HG03558 (cell line): ENCODE measurements around the gene CACNA2D3.
"Not testable (repeated sequence)": the region's sequence is repeated elsewhere in the genome, so short reads cannot be mapped to it uniquely, and the experiment has no call there.

Source experiments
- ATAC-seq: cut with Tn5 transposase; IDR thresholded peaks from one replicate; pipeline ENCODE4 v1.9.1; 2021; ENCODE audit warnings: moderate number of reproducible peaks; ENCODE audit not compliant: unreplicated experiment; ENCODE audit errors: extremely low read depth

The CACNA2D3 gene

DNA sequence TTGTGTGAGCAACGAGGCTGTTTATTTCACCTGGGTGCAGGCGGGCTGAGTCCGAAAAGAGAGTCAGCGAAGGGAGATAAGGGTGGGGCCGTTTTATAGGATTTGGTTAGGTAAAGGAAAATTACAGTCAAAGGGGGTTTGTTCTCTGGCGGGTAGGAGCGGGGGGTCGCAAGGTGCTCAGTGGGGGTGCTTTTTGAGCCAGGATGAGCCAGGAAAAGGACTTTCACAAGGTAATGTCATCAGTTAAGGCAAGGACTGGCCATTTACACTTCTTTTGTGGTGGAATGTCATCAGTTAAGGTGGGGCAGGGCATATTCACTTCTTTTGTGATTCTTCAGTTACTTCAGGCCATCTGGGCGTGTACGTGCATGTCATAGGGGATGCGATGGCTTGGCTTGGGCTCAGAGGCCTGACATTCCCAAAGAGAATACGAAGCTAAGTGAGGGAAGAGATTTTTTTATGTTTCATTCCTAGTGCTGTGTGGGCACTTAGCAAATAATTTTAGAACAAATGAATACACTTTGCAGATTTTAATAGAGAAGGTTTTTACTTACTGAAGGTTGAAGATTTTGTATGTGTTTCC is 517.5 kb downstream of the CACNA2D3 start:
- not testable (repeated sequence) for ATAC-seq

DNA sequence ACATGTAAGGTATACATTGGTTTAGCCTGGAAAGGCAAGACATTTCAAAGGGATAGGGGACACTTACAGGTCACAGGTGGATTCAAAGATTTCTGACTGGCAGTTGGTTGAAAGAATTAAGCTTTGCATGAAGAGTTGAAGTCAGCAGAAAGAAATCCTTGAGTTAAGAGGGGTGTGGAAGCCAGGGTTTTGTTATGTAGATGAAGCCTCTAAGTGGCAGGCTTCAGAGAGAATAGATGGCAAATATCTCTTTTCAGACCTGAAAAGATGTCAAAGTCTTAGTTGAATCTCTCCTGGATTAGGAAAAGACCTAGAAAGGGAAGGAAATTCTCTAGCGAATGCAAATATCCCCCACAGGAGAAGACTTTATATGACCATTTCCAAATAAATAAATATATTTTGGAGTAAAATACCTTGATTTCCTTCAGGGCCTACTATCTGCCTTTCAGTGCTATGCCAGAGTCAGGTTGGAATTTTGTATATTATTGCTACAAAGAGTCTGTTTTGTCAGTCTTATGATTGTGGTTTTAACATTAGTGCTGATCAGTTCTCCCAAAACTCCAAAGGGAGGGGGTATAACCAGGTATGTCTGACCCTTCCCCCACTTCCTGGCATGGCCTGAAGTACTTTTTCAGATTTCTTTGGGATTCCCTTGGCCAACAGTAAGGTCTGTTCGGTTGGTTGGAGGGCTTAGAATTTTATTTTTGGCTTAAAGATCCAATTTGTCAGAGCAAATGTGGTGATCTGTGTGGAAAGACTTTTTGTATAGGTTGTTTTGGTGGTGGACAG is 519.1 kb downstream of the CACNA2D3 start:
- ATAC-seq: no peak

DNA sequence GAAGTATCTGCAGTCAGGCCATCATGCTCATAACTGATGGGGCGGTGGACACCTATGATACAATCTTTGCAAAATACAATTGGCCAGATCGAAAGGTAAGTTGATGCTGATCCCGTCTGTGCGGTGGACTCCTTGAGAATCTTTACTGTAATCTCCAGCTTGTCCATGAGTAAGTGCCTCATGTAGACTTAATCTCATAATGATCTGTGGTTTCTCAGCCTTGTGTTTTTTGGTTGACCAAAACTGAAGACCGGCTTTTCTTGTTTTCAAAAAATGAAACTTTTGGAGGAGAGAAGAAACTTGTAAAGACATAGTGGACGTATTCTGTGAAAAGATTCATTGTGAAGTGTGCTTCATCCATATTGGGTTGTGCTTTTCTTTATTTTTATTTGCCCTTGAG is 519.8 kb downstream of the CACNA2D3 start:
- no peak for ATAC-seq

DNA sequence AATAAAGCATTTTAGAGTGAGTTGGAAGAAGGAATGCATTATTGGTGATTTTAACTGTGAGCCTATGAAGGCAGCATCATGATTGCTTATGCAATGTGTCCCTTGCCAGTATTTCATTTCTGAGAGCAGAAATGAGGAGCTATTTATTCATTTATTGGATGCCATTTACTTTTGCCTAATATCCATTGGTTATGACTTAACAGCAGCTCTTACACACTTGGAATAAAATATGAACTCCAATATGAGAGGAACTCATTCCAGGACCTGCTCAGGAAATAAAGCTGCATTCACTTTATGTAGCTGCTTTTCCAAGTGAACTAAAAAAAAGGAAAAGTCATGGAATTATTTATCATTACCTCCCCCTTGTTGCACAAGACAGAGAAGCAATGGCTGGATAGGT is 525.4 kb downstream of the CACNA2D3 start:
- no peak for ATAC-seq

DNA sequence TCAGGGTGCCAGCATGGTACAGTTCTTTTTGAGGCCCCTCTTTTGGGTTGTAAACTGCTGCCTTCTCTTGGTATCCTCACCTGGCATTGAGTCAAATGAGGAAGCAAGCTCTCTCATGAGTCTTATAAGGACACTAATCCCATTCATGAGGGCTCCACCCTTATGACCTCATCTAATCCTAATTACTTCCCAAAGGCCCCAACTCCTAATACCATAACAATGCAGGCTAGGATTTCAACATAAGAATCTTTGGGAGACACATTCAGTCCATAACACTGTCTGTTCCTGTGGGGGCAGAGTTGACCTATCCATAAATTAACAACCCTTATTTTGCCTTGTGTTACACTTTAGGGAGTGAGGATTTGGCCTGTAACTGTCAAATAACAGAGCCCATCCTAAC is 527.2 kb downstream of the CACNA2D3 start:
- no peak for ATAC-seq

DNA sequence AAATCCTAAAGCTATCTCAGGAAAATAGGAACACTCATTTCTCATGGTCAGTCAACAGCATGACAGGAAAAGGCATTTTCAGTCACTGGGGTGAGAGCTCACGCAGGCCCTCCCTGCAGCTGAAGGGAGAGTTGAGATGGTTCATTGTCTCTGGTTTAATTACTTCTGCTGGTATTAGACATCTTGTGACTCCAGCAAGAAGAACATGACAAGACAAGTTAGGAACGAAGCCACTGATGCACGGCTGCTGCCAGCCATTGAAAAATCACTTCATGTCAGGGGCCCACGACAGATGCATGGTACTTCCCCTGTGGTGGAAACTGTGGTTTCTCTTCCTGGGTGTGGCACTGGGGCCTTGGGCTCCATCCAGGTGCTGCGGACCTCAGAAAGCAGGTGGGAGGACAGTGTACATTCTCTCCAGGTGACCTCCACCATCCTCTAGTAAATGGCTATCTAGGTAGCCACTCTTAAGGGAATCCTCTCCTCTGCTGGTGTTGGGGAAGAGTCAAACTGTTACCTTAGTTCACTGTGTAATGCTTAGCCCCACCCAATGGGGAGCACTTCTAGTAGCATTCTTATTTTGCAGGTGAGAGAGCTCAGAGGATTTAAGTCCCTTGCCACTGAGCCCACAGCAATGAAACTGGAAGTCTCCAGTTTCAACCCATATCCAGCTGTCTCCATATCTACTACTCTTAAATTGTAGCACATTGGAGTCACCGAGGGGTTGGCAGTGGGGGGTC is 531.3 kb downstream of the CACNA2D3 start:
- no peak for ATAC-seq

DNA sequence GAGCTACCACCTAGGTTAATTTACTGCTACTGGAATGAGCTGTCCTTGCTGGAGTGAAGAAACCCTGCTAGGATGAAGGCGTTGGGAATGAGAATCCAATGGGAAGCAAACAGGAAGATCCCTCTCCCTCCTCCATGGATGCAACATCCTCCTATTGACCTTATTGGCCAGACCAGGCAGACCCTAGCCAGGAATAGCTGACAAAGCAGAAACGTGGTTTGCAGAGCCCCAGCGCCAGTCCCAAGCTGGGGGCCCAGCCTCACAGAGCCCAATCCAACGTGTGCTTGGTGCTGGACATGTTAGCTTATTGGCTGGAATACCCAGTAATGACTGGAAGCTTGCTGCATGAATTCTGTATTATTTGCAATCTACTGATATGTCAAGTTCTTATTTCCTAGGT is 532.4 kb downstream of the CACNA2D3 start:
- no peak for ATAC-seq

DNA sequence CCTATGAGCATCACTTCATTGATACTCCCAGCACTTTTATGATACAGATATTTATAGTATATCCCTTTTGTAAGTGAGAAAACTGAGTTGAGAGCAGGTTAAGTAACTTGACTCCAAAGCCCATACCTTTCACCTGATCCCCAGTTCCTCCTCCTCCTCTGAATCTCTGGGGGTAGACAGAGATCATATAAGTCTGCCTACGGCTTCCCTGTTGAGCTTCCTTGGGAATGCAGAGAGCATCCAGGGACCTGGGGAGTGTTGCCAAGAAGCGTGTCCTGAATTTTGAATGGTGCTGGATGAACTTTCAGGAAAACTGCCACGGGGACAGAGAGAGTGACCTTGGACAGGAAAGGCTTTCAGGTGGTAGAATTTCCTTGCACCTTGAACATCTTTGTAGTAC is 537.0 kb downstream of the CACNA2D3 start:
- no peak for ATAC-seq

DNA sequence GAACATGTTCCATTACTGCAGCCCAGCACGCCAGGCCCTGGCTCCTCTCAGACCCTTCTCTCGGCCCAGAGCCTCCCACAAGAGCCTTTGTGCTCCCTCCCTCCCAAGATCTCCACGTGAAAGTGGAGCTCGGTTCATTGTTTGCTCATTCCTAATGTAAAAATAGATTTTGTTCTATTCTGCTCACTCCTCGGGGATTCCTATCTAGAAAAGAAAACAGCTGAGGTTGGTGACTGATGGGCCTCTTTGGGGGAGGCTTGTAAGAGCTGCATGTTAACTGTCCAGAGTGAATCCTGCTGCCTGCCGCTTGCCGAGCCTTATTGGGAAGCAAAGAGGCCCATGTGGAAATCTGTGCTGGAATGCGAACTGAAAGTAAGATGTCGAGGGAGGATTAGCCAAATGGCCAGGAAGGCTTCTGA is 538.4 kb downstream of the CACNA2D3 start:
- no peak for ATAC-seq

DNA sequence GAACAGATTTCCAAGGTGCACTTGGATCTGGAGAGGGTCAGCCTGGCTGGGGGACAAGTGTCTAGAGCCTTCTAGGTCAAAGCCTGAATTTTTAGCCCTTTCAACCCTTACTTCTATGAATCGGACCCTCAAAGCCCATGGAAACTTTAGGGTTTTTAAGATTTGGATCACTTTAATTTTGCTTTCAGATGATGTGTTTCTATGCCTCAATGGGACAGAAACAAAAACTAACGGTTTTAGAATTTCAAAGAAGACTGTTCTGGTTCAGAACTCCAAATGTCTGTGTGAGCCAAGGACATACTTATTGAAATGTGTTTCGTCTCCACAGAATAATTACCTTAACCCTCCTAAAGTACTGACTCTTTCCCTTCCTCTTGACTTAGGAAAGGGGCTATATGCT is 538.8 kb downstream of the CACNA2D3 start:
- ATAC-seq: no peak

DNA sequence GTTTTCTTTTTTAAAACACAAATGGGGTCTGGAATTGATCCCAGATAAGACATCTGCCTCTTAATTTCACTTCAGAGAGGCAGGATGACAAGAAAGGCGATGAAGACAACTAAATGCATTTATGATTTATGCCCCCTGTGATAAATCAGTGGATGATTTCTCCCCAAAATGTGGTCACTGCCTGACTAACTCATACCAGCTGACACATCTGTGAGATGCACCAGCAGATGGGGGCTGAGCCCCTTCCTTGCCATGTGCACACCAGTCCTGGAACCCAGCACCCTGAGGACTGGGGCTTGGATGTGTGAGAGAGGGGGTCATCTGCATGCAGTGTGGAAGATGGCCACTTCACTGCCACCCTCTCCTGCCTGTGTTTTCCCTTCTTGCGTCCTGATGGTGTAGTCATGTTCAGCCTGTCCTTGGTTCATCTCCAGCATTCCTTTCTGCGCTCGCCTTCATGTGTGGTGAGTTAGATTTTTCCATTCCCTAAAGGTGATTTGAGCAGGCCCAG is 541.2 kb downstream of the CACNA2D3 start:
- no peak for ATAC-seq

DNA sequence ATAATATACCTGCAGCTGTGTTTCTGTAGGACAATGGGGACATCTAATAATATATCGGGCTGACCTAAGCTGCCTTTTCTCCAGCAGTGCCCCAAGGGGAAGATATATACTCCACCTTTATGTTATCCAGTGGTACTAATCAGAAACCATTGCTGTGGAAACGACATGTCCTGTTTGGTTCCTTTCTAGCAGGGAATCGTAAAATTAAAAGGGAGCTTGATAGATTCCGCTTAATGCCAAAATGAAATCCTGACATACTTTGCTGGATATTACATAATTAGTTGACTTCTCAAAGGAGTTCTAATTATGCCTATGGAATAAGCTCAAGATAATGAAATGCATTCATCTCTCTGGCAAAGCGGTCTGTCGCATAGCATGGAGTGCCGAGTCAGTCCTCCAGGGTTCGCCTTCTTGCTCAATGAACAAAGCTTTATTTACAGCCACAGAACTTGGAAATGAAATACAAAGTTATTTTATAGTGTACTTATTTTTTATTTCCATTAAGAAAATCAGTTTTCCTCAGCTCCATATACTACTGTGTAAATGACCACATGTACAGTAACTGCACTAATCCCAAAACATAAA is 542.8 kb downstream of the CACNA2D3 start:
- ATAC-seq: no peak

DNA sequence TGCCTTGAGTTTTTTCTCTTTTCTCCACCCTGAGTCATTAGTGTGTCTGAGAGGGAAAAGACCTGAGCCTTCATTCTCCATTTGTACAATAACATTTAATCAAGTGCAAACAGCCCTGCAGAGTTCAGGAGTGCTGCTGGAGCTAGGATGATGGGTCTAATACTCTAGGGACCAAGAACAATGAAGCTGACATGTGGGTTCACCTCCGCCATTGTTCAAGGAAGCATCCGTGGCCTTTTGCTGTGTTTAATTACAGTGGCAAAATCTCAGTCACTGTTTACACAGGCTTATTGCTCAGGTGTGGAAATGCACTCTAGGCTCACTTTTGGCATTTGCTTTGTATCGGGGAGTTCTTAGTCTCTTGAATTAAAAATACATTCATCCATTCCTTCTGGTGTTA is 545.9 kb downstream of the CACNA2D3 start:
- ATAC-seq: no peak

DNA sequence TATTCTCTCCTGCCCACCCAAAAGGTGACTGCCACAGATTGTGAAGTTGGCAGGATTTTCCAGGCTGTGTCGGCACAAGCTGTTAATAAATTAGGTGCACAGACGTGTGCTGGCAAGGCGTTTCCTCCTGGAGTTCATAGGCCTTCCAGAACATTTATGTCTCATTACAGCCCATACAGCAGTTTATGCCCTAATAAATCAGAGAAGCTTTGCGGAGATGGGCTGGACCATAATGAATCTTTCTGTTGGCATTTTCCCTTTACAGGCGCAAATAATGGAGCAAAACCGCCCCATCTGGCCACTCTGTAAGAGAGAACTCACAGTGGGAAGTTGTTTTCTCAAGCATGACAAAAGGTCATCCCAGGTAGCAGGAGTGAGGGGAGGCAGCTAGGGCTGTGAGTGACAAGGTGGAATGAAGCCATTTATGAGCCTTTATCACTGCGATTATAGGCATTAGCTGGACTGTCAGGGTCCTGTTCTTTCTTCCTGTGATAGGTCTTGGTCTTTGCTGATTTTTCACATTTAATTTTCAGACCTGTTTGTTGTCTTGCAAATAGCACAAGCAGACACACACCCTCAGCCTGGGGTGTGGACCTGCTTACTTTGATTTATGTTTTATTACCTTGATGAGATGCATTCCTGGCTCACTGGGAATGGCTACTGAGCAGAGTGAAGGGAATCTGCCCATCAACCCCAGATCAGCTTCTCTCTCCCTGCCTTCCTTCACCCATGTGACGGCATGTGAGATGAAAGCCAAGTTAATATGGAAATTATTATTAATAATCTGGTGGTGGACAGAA is 548.0 kb downstream of the CACNA2D3 start:
- ATAC-seq: no peak

DNA sequence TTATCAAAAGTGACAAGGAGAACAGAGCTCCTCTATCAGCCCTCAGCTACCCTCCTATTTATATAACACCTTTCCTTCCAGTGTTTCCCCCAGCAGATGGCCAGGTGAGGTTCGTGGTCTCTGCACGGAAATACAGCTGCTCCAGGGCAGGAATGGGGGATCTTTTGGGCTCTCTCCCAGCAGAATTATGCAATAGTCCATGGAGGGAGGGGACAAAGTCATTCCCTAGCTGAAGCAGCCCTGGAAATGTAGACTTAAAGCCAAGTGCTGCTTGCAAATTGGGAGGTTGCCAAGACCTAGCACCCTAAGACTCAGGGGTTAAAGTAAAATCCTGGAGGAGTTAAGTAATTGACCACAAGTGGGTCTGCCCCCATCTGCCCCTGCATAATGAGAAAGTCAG is 549.2 kb downstream of the CACNA2D3 start:
- ATAC-seq: no peak

DNA sequence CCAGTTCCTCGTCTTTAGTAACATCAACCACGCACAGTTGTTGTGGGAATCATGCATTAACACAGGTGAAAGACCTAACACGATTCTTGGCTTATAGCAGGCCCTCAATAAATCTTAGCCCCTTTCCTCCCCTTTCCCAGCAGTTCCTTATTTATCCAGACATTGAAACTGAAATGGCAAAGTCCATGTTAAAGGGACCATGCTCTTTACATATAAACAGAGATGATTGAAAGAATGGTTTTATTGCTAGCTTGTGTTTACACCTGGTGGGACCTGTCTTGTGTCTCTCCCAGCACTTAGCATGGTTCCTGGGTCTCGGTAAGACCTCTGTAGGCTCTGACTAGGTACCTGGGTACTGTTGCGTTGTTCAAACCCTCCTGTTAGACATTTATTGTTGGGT is 553.7 kb downstream of the CACNA2D3 start:
- no peak for ATAC-seq

DNA sequence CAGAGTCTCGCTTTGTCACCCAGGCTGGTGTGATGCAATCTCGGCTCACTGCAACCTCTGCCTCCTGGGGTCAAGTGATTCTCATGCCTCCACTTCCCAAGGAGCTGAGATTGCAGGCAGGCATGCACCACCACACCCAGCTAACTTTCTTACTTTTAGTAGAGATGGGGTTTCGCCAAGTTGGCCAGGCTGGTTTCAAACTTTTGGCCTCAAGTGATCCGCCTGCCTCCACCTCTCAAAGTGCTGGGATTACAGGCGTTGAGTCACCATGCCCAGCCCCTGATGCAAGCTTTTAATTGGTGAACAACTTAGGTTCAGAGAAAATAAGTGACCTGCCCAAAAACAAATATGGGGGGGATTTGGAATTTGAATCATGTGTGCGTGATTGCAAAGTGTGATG is 559.4 kb downstream of the CACNA2D3 start:
- ATAC-seq: no peak

DNA sequence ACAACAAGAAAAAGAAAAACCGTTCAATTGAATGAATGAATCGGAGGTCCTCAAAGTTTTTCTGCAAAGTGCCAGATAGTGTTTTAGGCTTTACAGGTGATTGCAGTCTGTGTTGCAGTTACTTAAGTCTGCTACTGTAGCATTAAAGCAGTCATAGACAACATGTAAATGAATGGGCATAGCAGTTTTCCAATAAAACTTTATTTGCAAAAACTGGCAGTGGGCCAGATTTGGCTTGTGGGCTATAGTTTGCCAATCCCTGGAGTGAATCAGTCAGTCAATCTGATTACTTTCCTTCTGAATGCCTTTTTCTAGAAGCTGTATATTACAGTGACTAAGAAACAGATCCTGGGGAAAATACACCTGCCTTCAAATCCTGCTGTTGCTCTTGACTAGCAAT is 562.9 kb downstream of the CACNA2D3 start:
- ATAC-seq: no peak

DNA sequence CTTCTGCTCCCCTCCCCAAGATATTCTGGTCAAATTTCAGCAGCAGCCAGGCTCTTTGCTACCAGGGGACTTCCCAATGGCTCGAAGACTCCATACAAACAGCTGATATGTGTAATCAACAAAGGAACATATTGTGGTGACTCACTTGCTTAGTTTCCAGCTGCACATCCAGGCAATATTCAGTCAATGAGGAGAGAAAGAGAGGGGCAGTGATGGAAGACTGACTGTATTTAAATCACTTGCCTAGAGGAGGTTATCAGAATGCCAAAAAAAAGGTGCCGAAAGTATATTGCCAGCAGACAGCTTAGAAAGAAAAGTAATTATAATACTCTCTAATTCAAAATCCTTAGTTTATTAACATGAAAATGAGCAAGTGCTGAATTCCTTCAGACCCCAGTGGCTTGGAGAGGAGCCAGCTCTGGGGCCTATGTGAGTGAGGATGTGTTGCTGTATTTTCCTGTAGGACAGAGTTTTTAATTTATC is 569.0 kb downstream of the CACNA2D3 start:
- ATAC-seq: no peak

DNA sequence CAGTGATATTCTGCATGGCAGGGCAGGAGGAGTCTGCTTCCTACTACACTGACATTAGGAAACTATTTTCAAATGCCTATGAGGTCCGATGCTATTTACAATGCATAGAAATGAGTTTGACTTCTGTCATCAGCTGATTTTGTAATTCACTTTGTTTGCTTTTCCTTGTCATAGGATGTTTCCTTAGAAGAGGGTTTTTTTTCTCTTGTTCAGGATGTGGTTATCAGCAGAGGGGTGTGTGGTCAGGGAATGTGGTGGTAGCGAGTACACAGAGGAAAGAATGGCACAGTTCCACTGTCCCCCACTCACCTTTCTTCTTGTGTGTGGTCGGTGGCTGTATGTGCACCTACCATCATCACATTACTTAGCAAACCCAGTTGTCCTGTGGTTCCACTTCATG is 574.0 kb downstream of the CACNA2D3 start:
- ATAC-seq: no peak
